Large intestine (tissue), 3 donors: ENCODE data around the gene MICAL2. TPM values are rescaled to one million over a fixed set of nuclear protein-coding genes. Genes with fewer than 3 reads are reported as not detected.

Source experiments
- DNase-seq, 2 donors: peaks; one replicate each; pipeline versions ENCODE4 v3.0.0 to v3.0.0-alpha.2; 2013
- H3K27ac ChIP-seq: one replicate; pipeline ENCODE4 v1.5.1; 2013; ENCODE audit warnings: low read length
- H3K27me3 ChIP-seq: 2 replicates; pipeline ENCODE4 v1.6.1; 2013; ENCODE audit warnings: low read length; ENCODE audit not compliant: control insufficient read depth, insufficient read depth
- H3K36me3 ChIP-seq: 2 replicates; pipeline ENCODE4 v1.6.1; 2013; ENCODE audit warnings: low read length; ENCODE audit not compliant: control insufficient read depth, insufficient read depth
- H3K4me1 ChIP-seq: one replicate; pipeline ENCODE4 v1.6.1; 2013; ENCODE audit warnings: low read length; ENCODE audit not compliant: control insufficient read depth, insufficient read depth
- H3K4me3 ChIP-seq: one replicate; pipeline ENCODE4 v1.5.1; 2013; ENCODE audit warnings: low read length
- H3K9me3 ChIP-seq: one replicate; pipeline ENCODE4 v1.6.1; 2013; ENCODE audit warnings: mild to moderate bottlenecking, low read depth, low read length, moderate library complexity; ENCODE audit not compliant: control insufficient read depth
- WGBS: methylation state at CpG from one replicate; pipeline ENCODE4 v1.1.5; 2013; ENCODE audit warnings: low lambda C conversion rate; ENCODE audit not compliant: insufficient coverage; 5-methylcytosine and 5-hydroxymethylcytosine counted together
- polyA plus RNA-seq: library from polyadenylated mRNA; unstranded; fragments of 120-200 nt; gene quantifications from one replicate; pipeline ENCODE4 v1.2.1, GENCODE V29; 2013

MICAL2 gene
- polyA plus RNA-seq, 1 donor: 39.8 TPM

DNA sequence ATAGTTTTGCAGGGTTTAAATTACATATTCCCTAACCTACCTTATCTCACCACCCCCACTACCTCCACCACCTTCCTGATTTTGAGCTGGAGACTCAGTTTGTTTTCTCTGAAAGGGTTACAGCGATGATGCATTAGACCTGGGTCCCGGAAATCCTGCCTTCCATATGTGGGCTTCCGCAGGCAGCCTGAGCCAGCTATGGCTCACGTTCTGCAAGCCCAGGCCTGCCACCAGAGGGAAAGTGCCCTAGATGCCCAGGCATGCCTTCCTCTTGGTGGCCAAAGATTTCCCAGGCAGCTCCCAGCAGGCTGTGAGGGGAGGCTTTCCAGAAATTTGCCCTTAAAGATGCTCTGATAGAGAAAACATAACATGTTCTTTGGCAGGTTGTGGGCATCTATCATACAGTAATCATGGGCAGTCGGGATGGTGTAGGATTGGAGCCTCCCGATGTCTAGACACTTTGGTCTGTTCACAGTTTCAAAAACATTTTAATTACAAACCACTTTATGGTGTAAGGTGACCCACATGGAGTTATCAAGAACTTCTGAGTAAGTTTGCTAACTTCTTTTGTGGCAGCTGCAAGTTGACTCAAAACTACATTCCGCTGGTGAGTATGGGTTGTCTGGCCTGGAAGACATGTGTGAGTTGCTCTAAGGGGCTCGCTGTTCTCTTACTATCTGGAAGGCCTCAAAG, 79.3 kb downstream of the MICAL2 start:
- no peaks in the 10 kb centered on the region for H3K36me3 ChIP-seq
- H3K27me3 ChIP-seq: no peaks in the 10 kb centered on the region
- no peak overlapping the region for H3K27ac ChIP-seq
- no peak overlapping the region for H3K4me3 ChIP-seq
- no peak for DNase-seq
- H3K4me1 ChIP-seq: no peaks in the 10 kb centered on the region
- no CpG with 5 or more reads among the region's 8 CpGs for WGBS
- H3K9me3 ChIP-seq: no peaks in the 10 kb centered on the region

DNA sequence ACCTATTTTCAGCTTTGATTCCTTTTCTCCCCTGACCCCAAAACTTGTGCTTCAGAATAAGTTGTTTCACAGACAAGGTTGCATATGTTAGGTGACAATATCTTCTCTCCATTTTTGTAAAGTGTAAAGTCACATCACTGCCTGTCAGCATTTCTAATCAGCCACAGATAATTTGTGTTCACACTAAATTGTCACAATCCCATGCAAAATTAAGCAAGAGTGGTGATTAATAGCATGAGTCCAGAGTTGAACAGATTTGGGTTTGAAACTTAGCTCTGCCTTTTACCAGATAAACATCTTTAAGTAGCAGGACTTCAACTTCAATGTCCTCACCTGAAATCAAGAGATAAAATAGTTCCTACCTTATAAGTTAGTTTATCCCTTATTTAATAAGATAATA, 80.1 kb downstream of the MICAL2 start:
- DNase-seq: no peak
- H3K9me3 ChIP-seq: no peaks in the 10 kb centered on the region
- no peaks in the 10 kb centered on the region for H3K36me3 ChIP-seq
- H3K27me3 ChIP-seq: no peaks in the 10 kb centered on the region
- no peak overlapping the region for H3K27ac ChIP-seq
- no peaks in the 10 kb centered on the region for H3K4me1 ChIP-seq
- H3K4me3 ChIP-seq: no peak overlapping the region

DNA sequence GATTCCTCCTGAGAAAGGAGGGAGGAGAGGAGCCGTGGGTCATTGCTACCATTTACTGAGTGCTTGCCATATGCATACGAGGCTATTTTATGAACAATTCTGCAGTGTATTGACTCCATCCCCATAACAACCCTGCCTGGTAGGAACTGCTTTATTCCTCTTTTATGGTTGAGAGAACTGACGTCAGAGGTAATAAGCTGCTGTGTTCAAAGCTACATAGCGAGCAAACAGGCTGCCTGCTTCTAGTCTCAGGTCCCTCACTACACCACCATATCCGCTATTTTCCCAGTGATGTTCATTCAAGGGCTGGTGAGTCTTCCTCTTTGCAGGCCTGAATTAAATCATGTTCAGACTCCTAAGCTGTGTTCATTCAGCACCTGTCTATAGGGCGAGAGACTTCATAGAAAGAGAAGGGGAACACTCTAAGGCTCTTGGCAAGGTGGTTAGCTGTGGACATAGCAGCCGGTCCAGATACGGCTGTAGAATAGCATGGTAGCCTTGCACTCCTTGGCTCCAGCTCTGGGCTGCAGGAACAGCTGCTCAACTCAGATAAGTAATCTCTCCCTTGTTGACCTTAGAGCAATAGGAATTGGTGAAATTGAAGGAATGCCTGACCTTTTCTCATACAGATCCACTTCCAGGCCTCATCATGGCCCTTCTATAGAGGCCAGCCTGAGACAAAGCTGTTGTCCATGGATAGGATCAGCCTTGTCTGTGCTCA, 82.6 kb downstream of the MICAL2 start:
- Histone ChIP-seq H3K27ac (peak overlapping the region; percentile 12), H3K36me3 (no peaks in the 10 kb centered on the region), H3K4me1 (no peaks in the 10 kb centered on the region), H3K9me3 (no peaks in the 10 kb centered on the region), H3K27me3 (no peaks in the 10 kb centered on the region), H3K4me3 (no peak overlapping the region)
- DNase-seq: no peak
- no CpG with 5 or more reads among the region's 8 CpGs for WGBS

DNA sequence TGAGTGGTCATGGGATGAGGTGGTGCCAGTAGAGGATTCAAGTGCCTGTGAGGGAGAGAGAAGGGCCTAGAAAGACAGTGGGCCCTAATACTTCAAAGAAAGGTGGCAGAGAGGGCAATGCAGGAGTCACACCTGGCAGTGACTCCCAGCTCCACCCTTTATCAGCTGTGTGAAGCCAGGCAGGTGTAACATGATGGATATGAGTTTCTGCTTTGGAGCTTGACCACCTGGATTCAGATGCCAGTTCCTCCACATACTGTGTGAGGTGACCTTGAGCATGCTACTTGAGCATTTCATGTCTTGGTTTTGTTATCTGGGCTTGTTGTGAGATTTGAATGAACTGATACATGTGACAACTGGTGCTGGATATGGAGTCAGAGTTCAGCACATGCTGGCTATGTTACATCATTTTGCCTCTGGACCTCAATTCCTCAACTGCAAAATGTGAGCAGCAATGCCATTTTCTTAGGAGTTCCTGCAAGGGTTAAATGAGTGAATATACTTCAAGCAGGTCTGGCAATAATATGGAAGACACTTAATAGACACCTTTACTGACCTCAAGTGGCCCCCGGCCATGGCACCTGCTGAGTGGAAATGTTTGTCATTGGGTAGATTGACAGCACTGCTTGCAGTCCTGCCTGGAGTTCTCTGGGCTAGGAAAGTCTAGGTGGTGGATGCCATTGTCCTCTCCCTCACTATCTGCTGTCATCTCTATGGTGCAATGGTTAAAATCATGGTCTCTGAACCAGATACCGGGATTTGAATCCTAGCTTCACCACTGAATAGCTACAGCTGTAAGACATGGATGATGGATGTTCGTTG, 83.3 kb downstream of the MICAL2 start:
- Histone ChIP-seq H3K36me3 (no peaks in the 10 kb centered on the region), H3K4me3 (no peak overlapping the region), H3K27ac (peak overlapping the region; percentile 12), H3K4me1 (peaks cover 4% of the 10 kb centered on the region), H3K9me3 (no peaks in the 10 kb centered on the region), H3K27me3 (no peaks in the 10 kb centered on the region)
- DNase-seq: peak in 1 of 2 donors; percentile 51
- WGBS: no CpG with 5 or more reads among the region's 3 CpGs

DNA sequence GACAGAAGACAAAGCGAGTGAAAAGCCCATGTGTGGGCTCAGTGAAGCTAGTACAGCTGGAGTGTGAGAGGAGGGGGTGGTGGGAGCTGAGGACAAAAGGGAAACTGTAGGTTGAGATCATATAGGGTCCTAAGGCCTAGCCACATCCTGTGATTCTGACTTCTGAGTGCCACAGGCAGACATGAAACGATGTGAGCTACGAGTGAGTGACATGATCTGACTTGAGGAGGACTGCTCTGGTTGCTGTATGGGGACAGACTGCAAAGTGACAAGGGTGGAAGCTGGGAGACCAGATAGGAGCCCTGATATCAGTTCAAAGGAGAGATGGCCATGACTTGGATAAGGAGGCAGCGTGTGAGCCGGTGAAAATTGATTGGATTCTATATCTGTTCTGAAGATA, 85.4 kb downstream of the MICAL2 start:
- Histone ChIP-seq H3K9me3 (no peaks in the 10 kb centered on the region), H3K27me3 (no peaks in the 10 kb centered on the region), H3K36me3 (no peaks in the 10 kb centered on the region), H3K4me3 (no peak overlapping the region), H3K4me1 (peaks cover 23% of the 10 kb centered on the region), H3K27ac (no peak overlapping the region)
- DNase-seq: no peak
- WGBS: 100% methylated on average over 1 of the region's 5 CpGs

DNA sequence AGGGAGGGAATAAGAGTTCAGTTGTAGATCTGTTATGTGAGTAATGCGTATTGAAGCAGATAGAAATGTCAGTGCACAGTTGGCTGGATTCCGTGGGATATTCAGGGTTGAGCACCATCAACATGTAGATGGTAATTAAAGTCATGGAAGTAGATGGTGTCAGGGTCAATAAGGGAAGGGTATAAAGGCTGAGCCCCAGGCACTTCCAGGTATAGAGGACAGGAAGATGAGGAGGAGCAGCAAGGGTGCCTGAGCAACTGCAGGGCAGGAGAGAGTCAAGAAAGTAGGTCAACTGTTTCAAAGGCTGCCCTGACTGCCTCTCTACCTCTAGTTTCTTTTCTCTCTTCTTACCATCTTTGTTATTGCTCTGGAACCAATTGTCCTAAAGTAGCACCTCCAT, 85.9 kb downstream of the MICAL2 start:
- no peak for DNase-seq
- no CpG with 5 or more reads among the region's 2 CpGs for WGBS
- Histone ChIP-seq H3K36me3 (no peaks in the 10 kb centered on the region), H3K27ac (no peak overlapping the region), H3K4me1 (peaks cover 23% of the 10 kb centered on the region), H3K27me3 (no peaks in the 10 kb centered on the region), H3K4me3 (no peak overlapping the region), H3K9me3 (no peaks in the 10 kb centered on the region)

DNA sequence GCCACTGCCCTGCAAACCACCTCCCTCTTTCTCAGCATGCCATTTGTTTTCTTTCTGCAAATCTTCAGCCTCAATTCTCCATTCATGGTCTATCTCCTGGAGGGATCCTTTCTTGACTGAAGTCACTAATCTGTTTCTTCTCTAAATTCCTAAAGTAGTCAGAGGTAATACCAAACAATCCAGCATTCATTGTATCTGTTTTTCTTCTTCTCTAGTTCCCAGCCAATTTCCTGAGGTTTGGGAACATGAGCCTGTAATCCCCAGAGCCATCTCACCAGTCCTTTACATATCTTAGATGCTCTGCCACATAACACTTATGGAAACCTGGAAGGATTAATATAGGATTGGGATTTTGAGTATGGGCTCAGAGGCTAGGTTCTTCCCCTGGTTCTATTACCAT, 86.5 kb downstream of the MICAL2 start:
- no peak overlapping the region for H3K27ac ChIP-seq
- H3K36me3 ChIP-seq: no peaks in the 10 kb centered on the region
- no peaks in the 10 kb centered on the region for H3K9me3 ChIP-seq
- H3K4me3 ChIP-seq: no peak overlapping the region
- peaks cover 23% of the 10 kb centered on the region for H3K4me1 ChIP-seq
- no peaks in the 10 kb centered on the region for H3K27me3 ChIP-seq
- no peak for DNase-seq

DNA sequence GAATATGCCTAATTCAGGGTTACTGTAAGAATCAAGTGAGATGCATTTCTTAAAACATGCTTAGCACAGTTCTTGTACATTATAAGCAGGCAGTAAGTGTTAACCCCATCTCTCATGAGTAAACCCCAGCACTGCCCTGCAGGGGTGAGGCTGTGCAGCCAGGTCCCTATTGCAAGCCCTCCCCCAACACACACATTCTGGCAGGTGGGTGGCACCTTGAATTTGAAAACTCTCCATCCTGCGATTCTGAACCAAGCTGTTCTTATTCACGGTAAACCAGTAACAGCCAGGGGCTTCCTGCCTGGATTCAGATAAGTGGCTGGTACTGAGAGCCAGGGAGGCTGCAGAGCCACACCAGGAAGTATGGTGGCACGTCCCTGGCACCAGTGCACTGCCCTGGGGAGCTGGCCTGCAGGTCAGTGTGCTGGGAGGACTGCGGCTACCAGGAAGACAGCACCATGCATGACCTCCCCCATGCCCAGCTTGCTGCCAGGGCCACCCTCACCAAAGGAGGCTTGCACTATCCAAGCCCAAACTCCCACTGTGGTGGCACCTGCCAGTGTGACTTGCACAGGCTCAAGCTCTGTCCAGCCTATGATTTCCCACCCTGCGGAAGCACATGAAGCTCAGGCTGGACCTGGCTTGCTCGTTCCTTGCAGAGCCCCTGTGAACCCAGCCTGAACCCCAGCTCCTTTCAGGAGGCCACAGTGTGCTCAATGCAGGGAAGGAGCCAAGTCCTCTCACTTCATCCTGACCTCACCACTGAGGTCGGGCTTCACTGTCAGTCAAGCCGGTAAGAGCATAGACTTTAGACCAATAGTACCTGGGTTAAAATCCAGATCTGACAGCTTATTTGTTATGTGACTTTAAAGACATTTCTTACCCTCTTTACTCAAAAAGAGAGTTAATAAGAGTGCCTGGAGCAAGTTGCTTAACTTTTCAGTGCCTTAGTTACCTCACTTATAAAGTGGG, 88.1 kb downstream of the MICAL2 start:
- H3K4me3 ChIP-seq: no peak overlapping the region
- DNase-seq: peak in 1 of 2 donors; percentile 54
- no peak overlapping the region for H3K27ac ChIP-seq

DNA sequence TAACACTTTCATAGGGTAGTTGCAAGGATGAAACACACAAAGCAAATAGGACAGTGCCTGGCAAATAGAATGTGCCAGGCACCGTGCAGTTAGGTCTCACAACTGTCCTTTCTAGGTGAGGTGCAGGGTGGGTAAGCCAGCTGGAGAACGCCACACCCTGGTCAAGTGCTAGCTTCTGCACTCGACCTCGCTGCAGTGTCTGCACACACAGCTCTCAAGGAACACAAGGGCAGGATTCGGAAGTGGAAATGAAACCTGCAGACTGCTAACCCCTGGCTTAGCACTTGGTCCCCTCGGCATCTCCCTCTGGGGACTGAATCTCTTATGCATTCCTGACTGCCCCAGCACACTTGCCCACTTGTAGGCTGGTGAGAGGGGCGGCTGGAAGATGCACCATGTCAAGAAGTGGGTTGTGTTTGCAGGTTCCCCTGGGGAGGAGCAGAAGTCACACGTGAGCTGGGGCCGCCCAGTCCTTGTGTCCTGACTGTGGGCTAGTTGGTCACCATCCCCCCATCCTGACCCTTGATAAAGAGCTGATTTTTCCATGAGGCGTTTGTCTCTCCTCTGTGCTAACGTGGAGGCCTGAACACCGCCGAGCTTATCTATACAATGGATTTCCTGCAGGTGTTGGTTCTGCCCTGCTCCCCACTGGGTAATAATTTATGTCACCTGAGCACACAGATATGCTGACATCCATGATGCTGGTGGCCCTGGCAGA, 89.0 kb downstream of the MICAL2 start:
- peak in 1 of 2 donors; percentile 65 for DNase-seq
- Histone ChIP-seq H3K4me1 (peaks cover 23% of the 10 kb centered on the region), H3K36me3 (peaks cover 5% of the 10 kb centered on the region), H3K9me3 (no peaks in the 10 kb centered on the region), H3K27me3 (no peaks in the 10 kb centered on the region), H3K4me3 (no peak overlapping the region), H3K27ac (peak overlapping the region; percentile 8)
- no CpG with 5 or more reads among the region's 13 CpGs for WGBS

More for the DNA sequence above, 88.1 kb downstream of the MICAL2 start:
- no peaks in the 10 kb centered on the region for H3K9me3 ChIP-seq
- no peaks in the 10 kb centered on the region for H3K36me3 ChIP-seq
- no peaks in the 10 kb centered on the region for H3K27me3 ChIP-seq
- peaks cover 23% of the 10 kb centered on the region for H3K4me1 ChIP-seq
- WGBS: no CpG with 5 or more reads among the region's 8 CpGs
